ENCODE measurements around the gene CD300A.

CD300A gene

GRCh38 chr17:74522381-74523105, 56.1 kb downstream of the CD300A start:
- no peak for TF ChIP-seq EZH2phosphoT487 (IDR thresholded peaks at IDR 0.05; ENCODE audit: borderline replicate concordance, low read length)
- TF ChIP-seq, protein P1, sequence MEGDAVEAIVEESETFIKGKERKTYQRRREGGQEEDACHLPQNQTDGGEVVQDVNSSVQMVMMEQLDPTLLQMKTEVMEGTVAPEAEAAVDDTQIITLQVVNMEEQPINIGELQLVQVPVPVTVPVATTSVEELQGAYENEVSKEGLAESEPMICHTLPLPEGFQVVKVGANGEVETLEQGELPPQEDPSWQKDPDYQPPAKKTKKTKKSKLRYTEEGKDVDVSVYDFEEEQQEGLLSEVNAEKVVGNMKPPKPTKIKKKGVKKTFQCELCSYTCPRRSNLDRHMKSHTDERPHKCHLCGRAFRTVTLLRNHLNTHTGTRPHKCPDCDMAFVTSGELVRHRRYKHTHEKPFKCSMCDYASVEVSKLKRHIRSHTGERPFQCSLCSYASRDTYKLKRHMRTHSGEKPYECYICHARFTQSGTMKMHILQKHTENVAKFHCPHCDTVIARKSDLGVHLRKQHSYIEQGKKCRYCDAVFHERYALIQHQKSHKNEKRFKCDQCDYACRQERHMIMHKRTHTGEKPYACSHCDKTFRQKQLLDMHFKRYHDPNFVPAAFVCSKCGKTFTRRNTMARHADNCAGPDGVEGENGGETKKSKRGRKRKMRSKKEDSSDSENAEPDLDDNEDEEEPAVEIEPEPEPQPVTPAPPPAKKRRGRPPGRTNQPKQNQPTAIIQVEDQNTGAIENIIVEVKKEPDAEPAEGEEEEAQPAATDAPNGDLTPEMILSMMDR (IDR thresholded peaks at IDR 0.05; ENCODE audit: low read depth, low read length, poor library complexity, severe bottlenecking) = no peak
- no peak overlapping the region for H3K4me2 ChIP-seq (ENCODE audit: low read length)
- H4K20me1 ChIP-seq (ENCODE audit: control insufficient read depth, insufficient read depth, low read depth, low read length) = no peaks in the 10 kb centered on the region
- H3K9me2 ChIP-seq (replicated peaks; ENCODE audit: control insufficient read depth, low read length) = no peaks in the 10 kb centered on the region
- no peaks in the 10 kb centered on the region for H3F3A ChIP-seq (ENCODE audit: control insufficient read depth, insufficient read depth)
- H3K4me1 ChIP-seq (ENCODE audit: control insufficient read depth, low read length) = no peaks in the 10 kb centered on the region
- H3K27me3 ChIP-seq (ENCODE audit: control insufficient read depth, low read length) = no peaks in the 10 kb centered on the region
- no peak overlapping the region for H3K4me3 ChIP-seq (ENCODE audit: low read length)
- H3K79me2 ChIP-seq (ENCODE audit: control insufficient read depth, low read length) = no peaks in the 10 kb centered on the region
- no peaks in the 10 kb centered on the region for H3K36me3 ChIP-seq (ENCODE audit: control insufficient read depth, low read length)
- no peak overlapping the region for H3K27ac ChIP-seq (ENCODE audit: low read depth, low read length)
- H3K9me3 ChIP-seq (ENCODE audit: control insufficient read depth, insufficient read depth, low read length) = peaks cover 3% of the 10 kb centered on the region; the same call in 1 of the 2 replicates

GRCh38 chr17:74523308-74523707, 56.9 kb downstream of the CD300A start:
- Histone ChIP-seq H3K27ac (ENCODE audit: low read depth, low read length) (no peak overlapping the region), H3F3A (ENCODE audit: control insufficient read depth, insufficient read depth) (no peaks in the 10 kb centered on the region), H3K27me3 (ENCODE audit: control insufficient read depth, low read length) (no peaks in the 10 kb centered on the region)

DNA sequence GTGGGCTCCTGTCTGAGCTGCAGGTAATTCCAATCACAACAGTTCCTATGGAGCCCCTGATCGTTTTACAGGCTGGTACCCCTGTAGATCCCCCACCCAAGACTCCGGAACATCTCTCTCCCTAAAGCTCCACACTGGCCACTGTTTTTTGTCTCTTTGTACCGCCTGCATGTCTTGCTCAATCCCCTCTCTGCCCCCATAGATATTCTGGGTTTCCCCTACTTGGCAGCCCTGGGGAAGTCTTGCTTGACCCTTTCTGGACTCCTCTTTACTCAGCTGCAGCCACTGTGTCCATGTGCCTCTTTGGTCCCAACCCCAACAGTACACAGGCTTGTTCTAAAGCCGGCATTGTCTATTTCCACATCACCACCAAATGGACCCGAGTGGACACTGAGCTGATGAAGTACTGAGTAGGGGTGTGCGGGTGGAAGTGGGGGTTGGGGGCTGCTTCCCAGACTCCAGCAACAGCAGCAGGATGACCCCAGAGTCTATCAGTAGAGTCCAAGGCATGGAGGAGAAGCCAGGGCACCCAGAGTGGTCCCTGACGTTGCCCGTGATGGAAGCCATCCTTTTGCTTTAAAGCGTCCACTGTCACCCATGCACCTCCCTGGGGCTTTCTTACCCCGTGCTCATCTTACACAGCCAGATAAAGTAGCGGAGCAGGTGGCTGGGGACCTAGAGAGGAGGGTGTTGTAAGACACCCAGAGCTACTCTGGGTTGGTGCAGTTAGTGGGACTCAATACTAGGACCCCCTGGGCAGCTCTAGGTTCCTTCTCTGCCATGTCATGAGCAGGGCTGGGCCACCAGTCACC, 58.4 kb downstream of the CD300A start:
- no peak overlapping the region for H3K27ac ChIP-seq (ENCODE audit: low read depth, low read length)
- no peaks in the 10 kb centered on the region for H3K4me1 ChIP-seq (ENCODE audit: control insufficient read depth, low read length)
- no peaks in the 10 kb centered on the region for H3K27me3 ChIP-seq (ENCODE audit: control insufficient read depth, low read length)
- H3K9me3 ChIP-seq (ENCODE audit: control insufficient read depth, insufficient read depth, low read length) = no peaks in the 10 kb centered on the region
- TF ChIP-seq, protein P1 (IDR thresholded peaks at IDR 0.05; ENCODE audit: low read depth, low read length, poor library complexity, severe bottlenecking) = no peak
- TF ChIP-seq EZH2phosphoT487 (IDR thresholded peaks at IDR 0.05; ENCODE audit: borderline replicate concordance, low read length) = no peak
- H4K20me1 ChIP-seq (ENCODE audit: control insufficient read depth, insufficient read depth, low read depth, low read length) = no peaks in the 10 kb centered on the region
- no peaks in the 10 kb centered on the region for H3K79me2 ChIP-seq (ENCODE audit: control insufficient read depth, low read length)
- H3K4me3 ChIP-seq (ENCODE audit: low read length) = no peak overlapping the region
- H3K4me2 ChIP-seq (ENCODE audit: low read length) = no peak overlapping the region
- H3K9me2 ChIP-seq (replicated peaks; ENCODE audit: control insufficient read depth, low read length) = no peaks in the 10 kb centered on the region
- H3K36me3 ChIP-seq (ENCODE audit: control insufficient read depth, low read length) = no peaks in the 10 kb centered on the region
- H3F3A ChIP-seq (ENCODE audit: control insufficient read depth, insufficient read depth) = no peaks in the 10 kb centered on the region

More at GRCh38 chr17:74523308-74523707, 56.9 kb downstream of the CD300A start:
- H3K9me2 ChIP-seq (replicated peaks; ENCODE audit: control insufficient read depth, low read length) = no peaks in the 10 kb centered on the region
- H3K4me2 ChIP-seq (ENCODE audit: low read length) = no peak overlapping the region
- no peaks in the 10 kb centered on the region for H4K20me1 ChIP-seq (ENCODE audit: control insufficient read depth, insufficient read depth, low read depth, low read length)
- no peaks in the 10 kb centered on the region for H3K79me2 ChIP-seq (ENCODE audit: control insufficient read depth, low read length)
- no peaks in the 10 kb centered on the region for H3K4me1 ChIP-seq (ENCODE audit: control insufficient read depth, low read length)
- no peak overlapping the region for H3K4me3 ChIP-seq (ENCODE audit: low read length)
- H3K36me3 ChIP-seq (ENCODE audit: control insufficient read depth, low read length) = no peaks in the 10 kb centered on the region
- peaks cover 3% of the 10 kb centered on the region; the same call in 1 of the 2 replicates for H3K9me3 ChIP-seq (ENCODE audit: control insufficient read depth, insufficient read depth, low read length)
- no peak for TF ChIP-seq EZH2phosphoT487 (IDR thresholded peaks at IDR 0.05; ENCODE audit: borderline replicate concordance, low read length)
- TF ChIP-seq, protein P1 (IDR thresholded peaks at IDR 0.05; ENCODE audit: low read depth, low read length, poor library complexity, severe bottlenecking) = no peak

Data from DOHH2 (cell line).